GM12801 (cell line): ENCODE data around the gene MST1R.

Experiments
- TF ChIP-seq, protein P1 (sequence below): IDR thresholded peaks from one replicate; pipeline ENCODE4 v1.5.1; 2011; ENCODE audit warnings: control low read depth; ENCODE audit not compliant: insufficient read length; ENCODE audit errors: extremely low read depth

Gene MST1R

DNA sequence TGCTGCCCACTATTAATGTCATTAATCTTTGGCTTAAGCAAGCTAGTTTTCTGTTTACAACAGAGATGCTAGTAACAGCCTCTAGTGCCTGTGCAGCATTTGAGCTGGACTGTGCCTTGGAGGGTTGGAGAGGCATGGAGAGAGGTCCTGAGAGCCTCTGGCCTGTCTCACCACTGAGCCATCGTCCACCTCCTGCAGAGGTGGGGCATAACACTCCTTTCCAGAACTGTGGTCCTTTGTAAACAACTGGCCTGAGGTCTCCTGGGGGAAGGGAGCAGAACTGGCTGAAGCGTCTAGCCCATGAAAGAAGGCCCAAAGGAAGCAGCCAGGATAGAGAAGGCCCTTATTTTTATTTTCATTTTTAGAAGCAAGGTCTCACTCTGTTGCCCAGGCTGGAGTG lies 24.0 kb downstream of the MST1R start:
- TF ChIP-seq, protein P1, sequence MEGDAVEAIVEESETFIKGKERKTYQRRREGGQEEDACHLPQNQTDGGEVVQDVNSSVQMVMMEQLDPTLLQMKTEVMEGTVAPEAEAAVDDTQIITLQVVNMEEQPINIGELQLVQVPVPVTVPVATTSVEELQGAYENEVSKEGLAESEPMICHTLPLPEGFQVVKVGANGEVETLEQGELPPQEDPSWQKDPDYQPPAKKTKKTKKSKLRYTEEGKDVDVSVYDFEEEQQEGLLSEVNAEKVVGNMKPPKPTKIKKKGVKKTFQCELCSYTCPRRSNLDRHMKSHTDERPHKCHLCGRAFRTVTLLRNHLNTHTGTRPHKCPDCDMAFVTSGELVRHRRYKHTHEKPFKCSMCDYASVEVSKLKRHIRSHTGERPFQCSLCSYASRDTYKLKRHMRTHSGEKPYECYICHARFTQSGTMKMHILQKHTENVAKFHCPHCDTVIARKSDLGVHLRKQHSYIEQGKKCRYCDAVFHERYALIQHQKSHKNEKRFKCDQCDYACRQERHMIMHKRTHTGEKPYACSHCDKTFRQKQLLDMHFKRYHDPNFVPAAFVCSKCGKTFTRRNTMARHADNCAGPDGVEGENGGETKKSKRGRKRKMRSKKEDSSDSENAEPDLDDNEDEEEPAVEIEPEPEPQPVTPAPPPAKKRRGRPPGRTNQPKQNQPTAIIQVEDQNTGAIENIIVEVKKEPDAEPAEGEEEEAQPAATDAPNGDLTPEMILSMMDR: no peak

DNA sequence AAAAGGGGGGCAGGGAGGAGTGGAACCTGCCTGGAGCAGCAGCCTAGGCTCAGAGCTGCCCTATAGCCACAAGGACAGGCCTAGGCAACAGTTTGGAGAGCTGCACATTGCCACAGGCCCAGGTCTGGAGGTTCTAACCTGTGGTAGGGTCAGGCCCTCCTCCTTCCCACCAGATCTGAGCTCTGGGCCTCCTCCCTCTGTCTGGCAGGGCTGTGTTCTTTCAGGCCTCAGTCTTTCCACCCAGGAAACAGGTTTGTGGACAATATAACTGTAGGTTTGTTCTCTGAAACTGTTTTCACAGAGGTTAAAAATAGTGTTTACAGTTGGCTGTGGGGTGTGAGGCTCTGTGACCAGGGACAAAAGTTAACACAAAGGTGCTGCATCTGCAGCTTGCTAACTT lies 25.0 kb downstream of the MST1R start:
- TF ChIP-seq, protein P1: no peak

DNA sequence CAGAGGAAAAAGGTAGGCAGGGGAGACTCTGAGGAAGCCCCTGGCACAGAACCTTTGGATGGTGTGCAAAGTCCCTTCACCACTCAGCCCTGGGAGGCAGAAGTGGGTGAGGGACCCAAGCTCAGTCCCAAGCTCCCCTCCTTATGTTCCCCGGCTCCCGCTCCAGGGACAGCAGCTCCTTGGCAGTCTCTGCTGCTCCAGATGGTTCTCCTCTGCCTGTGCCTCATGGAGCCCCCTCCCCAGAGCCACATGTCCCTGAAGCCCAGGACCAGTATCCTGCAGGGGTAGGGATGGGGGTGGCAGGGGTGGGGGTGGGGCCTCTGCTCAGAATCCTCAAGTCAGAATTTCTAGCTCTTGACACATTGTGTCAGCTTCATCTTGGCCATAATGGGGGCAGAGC lies 26.0 kb downstream of the MST1R start:
- TF ChIP-seq, protein P1: no peak

DNA sequence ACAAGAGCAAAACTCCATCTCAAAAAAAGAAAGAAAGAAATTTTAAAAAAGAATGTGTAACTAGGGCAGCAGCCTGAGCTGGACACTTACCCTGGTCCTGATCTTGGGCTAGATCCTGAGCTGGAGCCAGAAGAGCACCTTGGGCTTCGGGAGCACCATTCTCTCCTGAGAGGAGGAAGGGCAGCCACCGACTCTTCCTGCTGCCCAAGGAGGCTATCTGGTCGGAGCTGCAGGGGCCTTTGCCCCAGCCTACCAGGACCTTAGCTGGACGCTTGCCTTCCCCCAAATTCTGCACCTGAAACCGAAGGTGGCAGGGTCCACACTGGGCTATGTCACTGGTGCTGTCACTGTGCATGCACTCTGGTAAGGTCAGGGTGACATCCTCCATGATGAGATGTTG lies 27.1 kb downstream of the MST1R start:
- TF ChIP-seq, protein P1: no peak

DNA sequence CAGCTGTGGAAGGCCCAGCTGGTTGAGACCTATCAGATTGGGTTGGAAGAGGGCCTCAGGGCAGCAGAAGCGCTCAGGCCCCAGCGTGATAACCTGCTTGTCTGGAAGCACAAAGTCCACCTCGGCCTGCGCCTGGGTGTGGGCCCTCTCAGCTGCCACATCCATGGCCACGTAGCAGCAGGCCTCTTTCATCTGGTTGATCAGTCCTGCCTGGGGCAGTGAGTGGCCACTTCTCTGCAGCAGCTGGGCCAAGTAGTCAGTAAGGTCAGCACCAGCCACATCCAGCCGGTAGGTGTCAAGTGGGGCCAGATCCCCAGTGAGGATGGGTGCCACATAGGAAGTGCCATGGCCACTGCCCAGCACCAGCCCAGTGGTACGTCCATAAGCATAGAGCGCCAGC lies 30.1 kb downstream of the MST1R start:
- TF ChIP-seq, protein P1: no peak

DNA sequence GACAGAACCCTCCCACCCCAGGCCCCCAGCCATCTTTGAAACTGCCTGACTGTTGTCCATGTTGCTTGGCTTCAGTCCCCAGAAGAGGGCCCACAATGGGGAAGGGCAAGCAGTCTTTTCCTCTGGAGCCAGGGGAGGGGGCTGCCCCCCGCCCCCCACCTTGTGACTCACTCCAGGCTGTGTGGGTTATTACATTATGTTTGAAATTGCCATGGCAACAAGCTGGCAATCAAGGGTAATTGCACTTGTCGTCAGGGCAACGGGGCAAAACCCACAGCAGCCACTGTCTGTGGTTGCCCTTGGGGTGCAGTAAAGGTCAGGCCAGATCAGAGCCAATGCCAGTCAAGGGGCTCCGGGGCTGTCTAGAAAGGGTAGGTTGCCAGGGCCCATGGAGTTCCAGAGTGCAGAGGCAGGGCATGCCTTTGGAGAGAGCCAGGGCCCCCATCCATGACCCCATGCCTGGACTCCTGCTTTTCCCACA lies 30.8 kb downstream of the MST1R start:
- TF ChIP-seq, protein P1: no peak

DNA sequence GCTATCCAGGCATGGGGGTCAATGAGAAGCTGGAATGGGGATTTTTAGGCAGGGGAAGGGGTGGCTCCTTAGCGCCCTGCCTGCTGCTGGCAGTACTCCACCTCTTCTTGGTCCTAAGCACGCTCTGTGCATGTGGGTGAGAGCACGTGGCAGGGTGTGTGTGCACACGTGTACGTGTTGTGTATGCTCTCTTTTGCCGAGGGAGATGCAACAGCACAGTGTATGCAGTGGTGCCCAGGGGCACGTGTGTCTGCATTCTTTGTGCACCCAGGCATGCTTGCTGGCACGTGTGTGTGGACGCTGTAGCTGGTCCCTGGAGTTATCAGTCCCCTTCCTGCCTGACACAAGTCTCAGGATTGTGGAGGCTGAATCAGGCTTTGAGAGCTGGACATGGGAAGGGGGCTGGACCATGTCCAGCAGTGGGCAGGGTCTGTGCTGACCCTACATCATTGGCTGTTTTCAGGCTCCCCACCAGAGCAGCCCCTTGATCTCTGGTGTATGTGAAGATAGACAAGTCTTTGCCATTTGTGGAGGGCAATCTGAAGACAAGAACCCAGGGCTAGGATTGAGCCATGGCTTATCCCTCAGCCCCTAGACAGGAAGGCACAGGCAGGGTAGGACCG lies 32.0 kb downstream of the MST1R start:
- TF ChIP-seq, protein P1: no peak
